Activated CD8-positive, alpha-beta memory T cell treated with anti-CD3 and anti-CD28 coated beads for 36 hours (primary cell): ENCODE results near the gene MRGPRF. TPM values are rescaled to one million over a fixed set of nuclear protein-coding genes. Genes with fewer than 3 reads are reported as not detected.

ENCODE experiments used
- CTCF ChIA-PET: fragments of 350-600 bp; sonication (Branson Sonifier 250); formaldehyde crosslinking; loops from one replicate; lab custom pipeline; 2021; ENCODE audit warnings: antibody characterized with exemption; lab: Charles Lee
- POLR2A ChIA-PET: fragments of 350-600 bp; sonication (Branson Sonifier 250); formaldehyde crosslinking; loops from one replicate; lab custom pipeline; 2021; ENCODE audit warnings: antibody characterized with exemption; lab: Charles Lee
- total RNA-seq, 2 experiments: library from RNA; stranded (reverse); gene quantifications; one replicate each; pipeline ENCODE4 v1.2.3, GENCODE V29; 2021

Gene MRGPRF
- total RNA-seq, 2 experiments from 2014 or later: not detected

- POLR2A ChIA-PET: no interaction called here
- CTCF ChIA-PET: no interaction called here
These were observed 20.4 kb upstream of the MRGPRF start for GRCh38 chr11:69033431-69033830.

GRCh38 chr11:69032833-69033232 is 19.8 kb upstream of the MRGPRF start:
- POLR2A ChIA-PET: no interaction called here

GRCh38 chr11:69030301-69030700 is 17.3 kb upstream of the MRGPRF start:
- CTCF ChIA-PET: interaction anchor here (0.8 to 1.3 kb wide), 2 partner anchors 73 to 117 kb away, joined by 3 read pairs; no protein-coding TSS in a partner anchor
- POLR2A ChIA-PET: no interaction called here

More at GRCh38 chr11:69032833-69033232, 19.8 kb upstream of the MRGPRF start:
- CTCF ChIA-PET: no interaction called here

- CTCF ChIA-PET: no interaction called here
- POLR2A ChIA-PET: no interaction called here
These were observed 14.8 kb upstream of the MRGPRF start for GRCh38 chr11:69027704-69028372.

GRCh38 chr11:69024509-69024908 is 11.5 kb upstream of the MRGPRF start:
- ChIA-PET POLR2A (no interaction called here), CTCF (no interaction called here)

GRCh38 chr11:69022260-69022659 is 9.2 kb upstream of the MRGPRF start:
- ChIA-PET CTCF (no interaction called here), POLR2A (no interaction called here)

GRCh38 chr11:69018924-69019323 is 5.9 kb upstream of the MRGPRF start:
- ChIA-PET POLR2A (no interaction called here), CTCF (no interaction called here)

GRCh38 chr11:69017951-69018350 is 4.9 kb upstream of the MRGPRF start:
- POLR2A ChIA-PET: no interaction called here
- CTCF ChIA-PET: no interaction called here

GRCh38 chr11:69014898-69015549 is 2.0 kb upstream of the MRGPRF start:
- POLR2A ChIA-PET: interaction anchor here (0.6 kb wide), 1 partner anchor 1475 kb away, joined by 8 read pairs; no protein-coding TSS in a partner anchor
- CTCF ChIA-PET: no interaction called here

- POLR2A ChIA-PET: interaction anchor here (0.6 kb wide), 1 partner anchor 1475 kb away, joined by 8 read pairs; no protein-coding TSS in a partner anchor
These were observed 1.2 kb upstream of the MRGPRF start for GRCh38 chr11:69014084-69014851.

GRCh38 chr11:69012092-69013008 is 696 bp downstream of the MRGPRF start:
- CTCF ChIA-PET: no interaction called here
- POLR2A ChIA-PET: no interaction called here

More at GRCh38 chr11:69014084-69014851, 1.2 kb upstream of the MRGPRF start:
- CTCF ChIA-PET: no interaction called here

- ChIA-PET CTCF (no interaction called here), POLR2A (no interaction called here)
These were observed 1.4 kb downstream of the MRGPRF start for GRCh38 chr11:69011624-69012091.

- POLR2A ChIA-PET: no interaction called here
These were observed 2.0 kb downstream of the MRGPRF start for GRCh38 chr11:69010964-69011623.

GRCh38 chr11:69010361-69010891 is 2.6 kb downstream of the MRGPRF start:
- ChIA-PET POLR2A (no interaction called here), CTCF (no interaction called here)

More at GRCh38 chr11:69010964-69011623, 2.0 kb downstream of the MRGPRF start:
- CTCF ChIA-PET: no interaction called here

GRCh38 chr11:69009441-69010211 is 3.4 kb downstream of the MRGPRF start:
- POLR2A ChIA-PET: no interaction called here
- CTCF ChIA-PET: no interaction called here

GRCh38 chr11:69008737-69009440 is 4.2 kb downstream of the MRGPRF start:
- ChIA-PET POLR2A (no interaction called here), CTCF (interaction anchor here (0.6 kb wide), 1 partner anchor 23 kb away, joined by 3 read pairs; no protein-coding TSS in a partner anchor)

GRCh38 chr11:69007975-69008381 is 5.1 kb downstream of the MRGPRF start:
- POLR2A ChIA-PET: no interaction called here
- CTCF ChIA-PET: no interaction called here
